Hepatocyte (in vitro differentiated cells): Measurements from ENCODE around the gene UGT1A6. TPM values are rescaled to one million over a fixed set of nuclear protein-coding genes. Genes with fewer than 3 reads are reported as not detected.

Experiments
- DNase-seq: peaks from one replicate; pipeline ENCODE4 v3.0.0-alpha.2; 2016; ENCODE audit warnings: low spot score
- H2AFZ ChIP-seq: fragments of 200-600 bp; sonication (generic); 2 replicates; pipeline ENCODE4 v1.6.0; 2016; ENCODE audit warnings: antibody characterized with exemption, mild to moderate bottlenecking
- H3K27ac ChIP-seq: fragments of 200-600 bp; sonication (generic); 2 replicates; pipeline ENCODE4 v1.5.1; 2016; ENCODE audit warnings: mild to moderate bottlenecking
- H3K27me3 ChIP-seq: fragments of 200-600 bp; sonication (generic); 2 replicates; pipeline ENCODE4 v1.6.1; 2016
- H3K36me3 ChIP-seq: fragments of 200-600 bp; sonication (generic); replicated peaks from 2 replicates; pipeline ENCODE4 v1.5.1; 2016; ENCODE audit warnings: low read depth; ENCODE audit not compliant: insufficient read depth
- H3K4me1 ChIP-seq: fragments of 200-600 bp; sonication (generic); 2 replicates; pipeline ENCODE4 v1.5.1; 2016; ENCODE audit warnings: mild to moderate bottlenecking, moderate library complexity; ENCODE audit not compliant: insufficient read depth
- H3K4me2 ChIP-seq: fragments of 200-600 bp; sonication (generic); 2 replicates; pipeline ENCODE4 v1.6.0; 2016
- H3K4me3 ChIP-seq: fragments of 200-600 bp; sonication (generic); 2 replicates; pipeline ENCODE4 v1.5.1; 2016; ENCODE audit warnings: mild to moderate bottlenecking
- H3K79me2 ChIP-seq: fragments of 200-600 bp; sonication (generic); 2 replicates; pipeline ENCODE4 v1.6.0; 2017; ENCODE audit warnings: mild to moderate bottlenecking
- H3K9me2 ChIP-seq: fragments of 200-600 bp; sonication (generic); replicated peaks from 2 replicates; pipeline ENCODE4 v1.6.0; 2017; ENCODE audit warnings: mild to moderate bottlenecking; ENCODE audit not compliant: insufficient read depth
- H3K9me3 ChIP-seq: fragments of 200-600 bp; sonication (generic); 2 replicates; pipeline ENCODE4 v1.5.1; 2016; ENCODE audit warnings: low read depth, mild to moderate bottlenecking
- H4K20me1 ChIP-seq: fragments of 200-600 bp; sonication (generic); 2 replicates; pipeline ENCODE4 v1.6.0; 2016; ENCODE audit warnings: mild to moderate bottlenecking; ENCODE audit not compliant: insufficient read depth, poor library complexity, severe bottlenecking
- CTCF ChIP-seq: fragments of 200-600 bp; sonication (generic); IDR thresholded peaks from 2 replicates; pipeline ENCODE4 v1.5.1; 2016; ENCODE audit warnings: antibody characterized with exemption, mild to moderate bottlenecking; ENCODE audit not compliant: poor library complexity
- EZH2 ChIP-seq: fragments of 200-600 bp; sonication (generic); IDR thresholded peaks from 2 replicates; pipeline ENCODE4 v1.6.1; 2016; ENCODE audit warnings: antibody characterized with exemption, mild to moderate bottlenecking, borderline replicate concordance
- EZH2phosphoT487 ChIP-seq: fragments of 200-600 bp; sonication (generic); IDR thresholded peaks from one replicate; pipeline ENCODE4 v1.6.1; 2018; ENCODE audit warnings: antibody characterized with exemption, mild to moderate bottlenecking, low read depth, moderate library complexity; ENCODE audit not compliant: unreplicated experiment, severe bottlenecking
- WGBS: methylation state at CpG from one replicate; pipeline ENCODE4 v1.1.6; 2016; ENCODE audit warnings: low lambda C conversion rate; ENCODE audit errors: missing lambda C conversion rate; 5-methylcytosine and 5-hydroxymethylcytosine counted together
- polyA plus RNA-seq: library from polyadenylated mRNA; unstranded; fragments of >200 nt; fragmentation: Nextera tagmentation; extraction: Ambion mirVana; gene quantifications from 2 replicates; pipeline ENCODE4 v1.2.1, GENCODE V29; 2016
- total RNA-seq: library from RNA; depleted of rRNA; stranded (reverse); fragments of >200 nt; gene quantifications from 2 replicates; pipeline ENCODE4 v1.2.3, GENCODE V29; 2014

The UGT1A6 gene
- total and polyA plus RNA-seq, 2 experiments from 2014 or later, result 0.77 to 3.4 TPM

GRCh38 chr2:233689501-233689900, 3.2 kb upstream of the UGT1A6 start:
- no peaks in the 10 kb centered on the region for H3K27me3 ChIP-seq
- WGBS, result 43% methylated on average over 3 of the region's 3 CpGs
- no peak overlapping the region for H3K4me2 ChIP-seq
- no peaks in the 10 kb centered on the region for H3K9me3 ChIP-seq
- DNase-seq, result no peak
- H3K27ac ChIP-seq, result no peak overlapping the region
- H2AFZ ChIP-seq, result no peak overlapping the region
- TF ChIP-seq CTCF (no peak), EZH2phosphoT487 (no peak), EZH2 (no peak)
- no peaks in the 10 kb centered on the region for H4K20me1 ChIP-seq
- H3K4me1 ChIP-seq, result peaks cover 2% of the 10 kb centered on the region
- no peaks in the 10 kb centered on the region for H3K36me3 ChIP-seq
- no peak overlapping the region for H3K4me3 ChIP-seq
- no peaks in the 10 kb centered on the region for H3K9me2 ChIP-seq
- H3K79me2 ChIP-seq, result no peaks in the 10 kb centered on the region

- Histone ChIP-seq H3K27me3 (no peaks in the 10 kb centered on the region), H3K79me2 (no peaks in the 10 kb centered on the region), H3K27ac (no peak overlapping the region), H3K36me3 (no peaks in the 10 kb centered on the region), H3K9me3 (no peaks in the 10 kb centered on the region), H3K9me2 (no peaks in the 10 kb centered on the region), H3K4me3 (no peak overlapping the region), H4K20me1 (no peaks in the 10 kb centered on the region), H2AFZ (no peak overlapping the region), H3K4me1 (peaks cover 5% of the 10 kb centered on the region), H3K4me2 (no peak overlapping the region)
- TF ChIP-seq EZH2phosphoT487, result no peak
- no peak for TF ChIP-seq EZH2
- no peak for TF ChIP-seq CTCF
- DNase-seq, result no peak
- WGBS, result 81% methylated on average over 4 of the region's 4 CpGs
Observed at GRCh38 chr2:233690444-233690843, 2.2 kb upstream of the UGT1A6 start.

GRCh38 chr2:233691443-233692433, 952 bp upstream of the UGT1A6 start:
- no peak for TF ChIP-seq CTCF
- TF ChIP-seq EZH2, result no peak
- no peak for TF ChIP-seq EZH2phosphoT487
- Histone ChIP-seq H3K36me3 (no peaks in the 10 kb centered on the region), H3K9me2 (no peaks in the 10 kb centered on the region), H4K20me1 (no peaks in the 10 kb centered on the region), H3K4me3 (no peak overlapping the region), H2AFZ (no peak overlapping the region), H3K79me2 (no peaks in the 10 kb centered on the region), H3K4me1 (peaks cover 5% of the 10 kb centered on the region), H3K27me3 (no peaks in the 10 kb centered on the region), H3K4me2 (no peak overlapping the region), H3K27ac (no peak overlapping the region), H3K9me3 (no peaks in the 10 kb centered on the region)
- 94% methylated on average over 11 of the region's 11 CpGs for WGBS
- no peak for DNase-seq
